HCT116 (cell line): ENCODE results near the gene IL17RA.
"Not testable (repeated sequence)": the region's sequence is repeated elsewhere in the genome, so short reads cannot be mapped to it uniquely, and the experiment has no call there.

ENCODE experiments used
- CBX3 ChIP-seq: IDR thresholded peaks from 2 replicates; pipeline ENCODE4 v1.6.1; 2012; ENCODE audit warnings: low read depth
- CTCF ChIP-seq, 3 experiments: fragments of 200-600 bp in 1 of 3; sonication (generic) in 1 of 3; IDR thresholded peaks in 2 of 3; conservative IDR thresholded peaks in 1 of 3; 2 replicates each; pipeline ENCODE4 v1.5.1; 2012 to 2017; ENCODE audit warnings: low read depth in 2 of 3, low read length in 2 of 3, antibody characterized with exemption in 1 of 3, borderline replicate concordance in 1 of 3, control low read depth in 1 of 3, mild to moderate bottlenecking in 1 of 3, mixed read lengths in 1 of 3, mixed run types in 1 of 3, moderate library complexity in 1 of 3; ENCODE audit not compliant: insufficient read depth in 1 of 3
- MAX ChIP-seq: IDR thresholded peaks from 2 replicates; pipeline ENCODE4 v1.6.1; 2012
- POLR2A ChIP-seq: IDR thresholded peaks from 2 replicates; pipeline ENCODE4 v1.7.0; 2011; ENCODE audit warnings: borderline replicate concordance; ENCODE audit not compliant: insufficient read depth, insufficient read length; ENCODE audit errors: extremely low read depth
- RAD21 ChIP-seq: IDR thresholded peaks from 2 replicates; pipeline ENCODE4 v1.6.1; 2012; ENCODE audit warnings: low read depth, mild to moderate bottlenecking
- REST ChIP-seq: IDR thresholded peaks from 2 replicates; pipeline ENCODE4 v1.6.1; 2012; ENCODE audit warnings: low read depth
- SRF ChIP-seq: IDR thresholded peaks from 2 replicates; pipeline ENCODE4 v1.6.1; 2012; ENCODE audit warnings: low read depth

GRCh38 chr22:17036842-17037711 lies 47.7 kb upstream of the IL17RA start:
- not testable (repeated sequence) for TF ChIP-seq CBX3; POLR2A; REST; CTCF (IDR thresholded peaks at IDR 0.05 in 2 of 3, conservative IDR thresholded peaks at IDR 0.05 in 1 of 3; ENCODE audit: borderline replicate concordance in 1 of 3, insufficient read depth in 1 of 3, low read depth in 2 of 3, low read length in 2 of 3); RAD21; SRF; MAX
